Naive thymus-derived CD4-positive, alpha-beta T cell (primary cell): ENCODE results near the gene TMEM134. TPM values are rescaled to one million over a fixed set of nuclear protein-coding genes. Genes with fewer than 3 reads are reported as not detected.
"Not testable (repeated sequence)": the region's sequence is repeated elsewhere in the genome, so short reads cannot be mapped to it uniquely, and the experiment has no call there.

Source experiments
- ATAC-seq: fragments of 150-1000 bp; cut with Tn5 transposase; 2 replicates; pipeline ENCODE4 v1.10.0; 2021; ENCODE audit warnings: mild to moderate bottlenecking, moderate library complexity
- CTCF ChIA-PET: fragments of 350-600 bp; sonication (Branson Sonifier 250); formaldehyde crosslinking; loops from one replicate; lab custom pipeline; 2021; ENCODE audit warnings: antibody characterized with exemption; lab: Charles Lee
- POLR2A ChIA-PET: fragments of 350-600 bp; sonication (Branson Sonifier 250); formaldehyde crosslinking; loops from one replicate; lab custom pipeline; 2021; ENCODE audit warnings: antibody characterized with exemption, inconsistent platforms; lab: Charles Lee
- DNase-seq, 9 donors: peaks; one replicate each; pipeline versions ENCODE4 v3.0.0 to v3.0.0-alpha.2; 2020 to 2022; ENCODE audit warnings: mixed read lengths in 1 of 9
- H3K27ac ChIP-seq: one replicate; pipeline ENCODE4 v1.7.0; 2013; ENCODE audit warnings: mild to moderate bottlenecking, low read depth, low read length, moderate library complexity
- H3K27me3 ChIP-seq, 2 donors: one replicate each; pipeline ENCODE4 v1.7.0; 2013; ENCODE audit warnings: low read length in 2 of 2, mild to moderate bottlenecking in 2 of 2, moderate library complexity in 2 of 2; ENCODE audit not compliant: control insufficient read depth in 2 of 2, insufficient read depth in 2 of 2
- H3K36me3 ChIP-seq, 3 experiments: 1 replicate in 2 of 3; 2 replicates in 1 of 3; pipeline ENCODE4 v1.7.0; 2013; ENCODE audit warnings: low read length in 3 of 3, mild to moderate bottlenecking in 3 of 3, moderate library complexity in 1 of 3; ENCODE audit not compliant: insufficient read depth in 3 of 3, control insufficient read depth in 2 of 3
- H3K4me1 ChIP-seq, 2 donors: one replicate each; pipeline ENCODE4 v1.7.0; 2013; ENCODE audit warnings: low read length in 2 of 2, mild to moderate bottlenecking in 2 of 2, moderate library complexity in 1 of 2; ENCODE audit not compliant: control insufficient read depth in 2 of 2, insufficient read depth in 2 of 2
- H3K4me3 ChIP-seq: 2 replicates; pipeline ENCODE4 v1.7.0; 2013; ENCODE audit warnings: mild to moderate bottlenecking, low read length
- H3K9me3 ChIP-seq, 3 experiments: 1 replicate in 2 of 3; 2 replicates in 1 of 3; pipeline ENCODE4 v1.7.0; 2013; ENCODE audit warnings: low read length in 3 of 3; ENCODE audit not compliant: control insufficient read depth in 2 of 3
- H3K27ac Mint-ChIP-seq, 9 donors: one replicate each; pipeline ENCODE4 v1.8.0; 2020 to 2022; ENCODE audit warnings: mixed read lengths in 9 of 9, mild to moderate bottlenecking in 8 of 9, moderate library complexity in 5 of 9, inconsistent platforms in 2 of 9
- H3K27me3 Mint-ChIP-seq, 5 donors: one replicate each; pipeline ENCODE4 v1.8.0; 2021 to 2022; ENCODE audit warnings: mixed read lengths in 5 of 5, mild to moderate bottlenecking in 1 of 5
- H3K36me3 Mint-ChIP-seq, 5 donors: one replicate each; pipeline ENCODE4 v1.8.0; 2020 to 2022; ENCODE audit warnings: mixed read lengths in 5 of 5, mild to moderate bottlenecking in 3 of 5, inconsistent platforms in 1 of 5
- H3K4me1 Mint-ChIP-seq, 7 donors: one replicate each; pipeline ENCODE4 v1.8.0; 2020 to 2022; ENCODE audit warnings: mixed read lengths in 7 of 7, mild to moderate bottlenecking in 3 of 7, inconsistent platforms in 1 of 7
- H3K4me3 Mint-ChIP-seq, 10 donors: one replicate each; pipeline ENCODE4 v1.8.0; 2020 to 2022; ENCODE audit warnings: mild to moderate bottlenecking in 10 of 10, mixed read lengths in 10 of 10, moderate library complexity in 6 of 10, inconsistent platforms in 2 of 10
- H3K9me3 Mint-ChIP-seq, 11 donors: one replicate each; pipeline ENCODE4 v1.8.0; 2020 to 2022; ENCODE audit warnings: mixed read lengths in 11 of 11, mild to moderate bottlenecking in 4 of 11, inconsistent platforms in 1 of 11, moderate library complexity in 1 of 11
- intact Hi-C, 2 donors: fragments of 100-400 bp; cut with micrococcal nuclease; formaldehyde crosslinking; loops; one replicate each; pipeline ENCODE4 v1.15.1; 2023
- polyA plus RNA-seq, 2 donors: library from polyadenylated mRNA; unstranded; fragments of 300-500 nt; fragmentation: Illumina TruSeq; gene quantifications; one replicate each; pipeline ENCODE4 v1.2.3, GENCODE V29; 2021
- total RNA-seq, 6 experiments: library from RNA in 5 of 6; stranded (reverse) in 5 of 6; gene quantifications; 1 replicate in 5 of 6; 2 replicates in 1 of 6; pipeline ENCODE4 v1.2.3 and lab custom pipeline; 2021 to 2026

TMEM134 gene
- total RNA-seq = 10 to 100 TPM; 52.4 to 94.6 (median 70.6) TPM
- polyA plus RNA-seq = 100 to 1,000 TPM; 131 to 143 TPM
- total RNA-seq (lab: John Stamatoyannopoulos, UW) = 22.7 reads per million, percentile 53 among the genes with 10 or more reads in this experiment

GRCh38 chr11:67468759-67469507 is at the start of gene TMEM134:
TSS of gene TMEM134 (minus strand) at chr11:67469251. CDS start at chr11:67469192, 59 bp downstream.
- Histone ChIP-seq H3K4me3 (peak within 1 kb of the TSS; percentile 74), H3K36me3 (peaks cover 0 to 4% (median 0%) of the 10 kb centered on the region in 3 experiments), H3K27me3 (no peaks in the 10 kb centered on the region), H3K9me3 (no peaks in the 10 kb centered on the region), H3K27ac (peak within 1 kb of the TSS; percentile 94), H3K4me1 (peaks cover 19 to 39% of the 10 kb centered on the region in 2 donors)
- Mint-ChIP-seq H3K27ac (peak within 1 kb of the TSS; percentile 79 to 97 (median 88)), H3K4me3 (peak within 1 kb of the TSS; percentile 87 to 95 (median 90)), H3K36me3 (peaks cover 0 to 9% (median 0%) of the 10 kb centered on the region in 5 donors), H3K27me3 (peaks cover 0 to 6% (median 0%) of the 10 kb centered on the region in 5 donors), H3K9me3 (no peaks in the 10 kb centered on the region), H3K4me1 (peaks cover 23 to 44% (median 29%) of the 10 kb centered on the region in 7 donors)
- intact Hi-C loops = loop anchor here (1.0 kb wide), 14 partner anchors 13 to 230 kb away; partner anchors contain the start of genes PPP1CA (in 2 of the 2), PTPRCAP (in 2 of the 2), RPS6KB2 (in 2 of the 2) and AIP (in 1 of the 2)
- POLR2A ChIA-PET = interaction anchor here (0.6 to 18.3 kb wide), 21 partner anchors 9 to 229 kb away, joined by 3 to 230 read pairs (median 11); partner anchors contain the start of genes AIP, CABP4, CARNS1 and CORO1B
- peak; percentile 82 to 95 (median 89) for DNase-seq
- peak; percentile 92 for ATAC-seq
- CTCF ChIA-PET = interaction anchor here (0.7 to 2.8 kb wide), 13 partner anchors 13 to 82 kb away, joined by 3 to 11 read pairs (median 6); partner anchors contain the start of genes AIP, PPP1CA, PTPRCAP and TBC1D10C

GRCh38 chr11:67517784-67518552 is 48.9 kb upstream of the TMEM134 start:
- Histone ChIP-seq H3K27me3 (no peaks in the 10 kb centered on the region), H3K4me1 (no peaks in the 10 kb centered on the region), H3K36me3 (no peaks in the 10 kb centered on the region), H3K27ac (no peak overlapping the region), H3K4me3 (no peak overlapping the region), H3K9me3 (no peaks in the 10 kb centered on the region)
- H3K27ac Mint-ChIP-seq = no peak overlapping the region
- ATAC-seq (no peak), DNase-seq (no peak)
- H3K4me1 Mint-ChIP-seq = no peaks in the 10 kb centered on the region
- POLR2A ChIA-PET = interaction anchor here (0.6 to 1.0 kb wide), 2 partner anchors 61 to 66 kb away, joined by 3 read pairs; no protein-coding TSS in a partner anchor
- no peaks in the 10 kb centered on the region for H3K36me3 Mint-ChIP-seq
- CTCF ChIA-PET = no interaction called here
- intact Hi-C loops = no loop called here
- no peak overlapping the region for H3K4me3 Mint-ChIP-seq
- peaks cover 0 to 14% (median 0%) of the 10 kb centered on the region in 5 donors for H3K27me3 Mint-ChIP-seq
- H3K9me3 Mint-ChIP-seq = no peaks in the 10 kb centered on the region

- Histone ChIP-seq H3K27ac (no peak overlapping the region), H3K27me3 (no peaks in the 10 kb centered on the region), H3K9me3 (no peaks in the 10 kb centered on the region), H3K36me3 (no peaks in the 10 kb centered on the region), H3K4me3 (no peak overlapping the region), H3K4me1 (no peaks in the 10 kb centered on the region)
- ChIA-PET POLR2A (no interaction called here), CTCF (no interaction called here)
- Mint-ChIP-seq H3K4me1 (no peaks in the 10 kb centered on the region), H3K9me3 (no peaks in the 10 kb centered on the region), H3K27ac (no peak overlapping the region), H3K36me3 (no peaks in the 10 kb centered on the region), H3K4me3 (no peak overlapping the region), H3K27me3 (peaks cover 0 to 22% (median 0%) of the 10 kb centered on the region in 5 donors)
- intact Hi-C loops = no loop called here
- ATAC-seq (no peak), DNase-seq (no peak)
Measured at GRCh38 chr11:67516806-67517205, 47.8 kb upstream of the TMEM134 start.

- no peak overlapping the region for H3K27ac ChIP-seq
- no peak overlapping the region for H3K4me3 Mint-ChIP-seq
- peaks cover 0 to 2% of the 10 kb centered on the region in 2 donors for H3K4me1 ChIP-seq
- ATAC-seq (no peak), DNase-seq (no peak)
- H3K4me1 Mint-ChIP-seq = peaks cover 1 to 7% (median 2%) of the 10 kb centered on the region in 7 donors
- H3K27ac Mint-ChIP-seq = no peak overlapping the region
- POLR2A ChIA-PET = interaction anchor here (0.6 kb wide), 1 partner anchor 103 kb away, joined by 3 read pairs; no protein-coding TSS in a partner anchor
- intact Hi-C loops = no loop called here
- CTCF ChIA-PET = no interaction called here
- no peaks in the 10 kb centered on the region for H3K27me3 ChIP-seq
- no peaks in the 10 kb centered on the region for H3K9me3 ChIP-seq
- H3K27me3 Mint-ChIP-seq = peaks cover 0 to 31% (median 0%) of the 10 kb centered on the region in 5 donors
- H3K9me3 Mint-ChIP-seq = no peaks in the 10 kb centered on the region
- no peak overlapping the region for H3K4me3 ChIP-seq
- no peaks in the 10 kb centered on the region for H3K36me3 Mint-ChIP-seq
- no peaks in the 10 kb centered on the region for H3K36me3 ChIP-seq
Measured at GRCh38 chr11:67514116-67514515, 45.1 kb upstream of the TMEM134 start.

- H3K9me3 Mint-ChIP-seq, H3K9me3 ChIP-seq, ATAC-seq, CTCF ChIA-PET, H3K27ac ChIP-seq, H3K27me3 ChIP-seq, DNase-seq, H3K4me3 Mint-ChIP-seq, H3K27ac Mint-ChIP-seq, H3K4me3 ChIP-seq, intact Hi-C loops, H3K36me3 ChIP-seq, H3K36me3 Mint-ChIP-seq, POLR2A ChIA-PET: not testable (repeated sequence)
- H3K4me1 ChIP-seq = peaks cover 17 to 21% of the 10 kb centered on the region in 2 donors
- H3K27me3 Mint-ChIP-seq = peaks cover 0 to 32% (median 0%) of the 10 kb centered on the region in 5 donors
- H3K4me1 Mint-ChIP-seq = peaks cover 13 to 20% (median 14%) of the 10 kb centered on the region in 7 donors
Measured at GRCh38 chr11:67511558-67511957, 42.5 kb upstream of the TMEM134 start.

GRCh38 chr11:67510023-67510345 is 40.9 kb upstream of the TMEM134 start:
- ChIA-PET CTCF (interaction anchor here (0.6 kb wide), 1 partner anchor 11 kb away, joined by 3 read pairs; no protein-coding TSS in a partner anchor), POLR2A (no interaction called here)
- H3K36me3 Mint-ChIP-seq = peaks cover 0 to 10% (median 0%) of the 10 kb centered on the region in 5 donors
- peaks cover 0 to 6% (median 0%) of the 10 kb centered on the region in 3 experiments for H3K36me3 ChIP-seq
- H3K4me1 ChIP-seq = peaks cover 31 to 33% of the 10 kb centered on the region in 2 donors
- DNase-seq (no peak), ATAC-seq (no peak)
- H3K27ac ChIP-seq = no peak overlapping the region
- peak overlapping the region in 5 of 9 donors; percentile 3 to 98 (median 79) for H3K27ac Mint-ChIP-seq
- H3K27me3 ChIP-seq = no peaks in the 10 kb centered on the region
- intact Hi-C loops = no loop called here
- no peak overlapping the region for H3K4me3 ChIP-seq
- peak overlapping the region in 5 of 10 donors; percentile 16 to 95 (median 38) for H3K4me3 Mint-ChIP-seq
- H3K27me3 Mint-ChIP-seq = peaks cover 0 to 28% (median 0%) of the 10 kb centered on the region in 5 donors
- H3K9me3 Mint-ChIP-seq = peaks cover 0 to 5% (median 0%) of the 10 kb centered on the region in 11 donors
- H3K4me1 Mint-ChIP-seq = peaks cover 24 to 33% (median 26%) of the 10 kb centered on the region in 7 donors
- H3K9me3 ChIP-seq = no peaks in the 10 kb centered on the region
